Keratinocyte (primary cell): ENCODE results near the gene RGS6. TPM values are rescaled to one million over a fixed set of nuclear protein-coding genes. Genes with fewer than 3 reads are reported as not detected.

Source experiments
- DNase-seq: peaks from one replicate; pipeline ENCODE4 v3.0.0-alpha.2; 2011; ENCODE audit warnings: low read depth, missing footprints, low spot score
- FAIRE-seq: peaks from 2 replicates; lab custom pipeline; 2011; peaks lifted over from hg19 to GRCh38; lab: Jason Lieb, UNC
- H2AFZ ChIP-seq: 2 replicates; pipeline ENCODE4 v1.6.0; 2012; ENCODE audit warnings: low read length, control low read depth, inconsistent platforms; ENCODE audit not compliant: control insufficient read depth
- H3K27ac ChIP-seq: 2 replicates; pipeline ENCODE4 v1.5.1; 2011; ENCODE audit warnings: low read length; ENCODE audit not compliant: control insufficient read depth, insufficient read depth
- H3K27me3 ChIP-seq: 3 replicates; pipeline ENCODE4 v1.6.0; 2011; ENCODE audit warnings: low read length; ENCODE audit not compliant: control insufficient read depth, insufficient read depth; ENCODE audit errors: extremely low read depth
- H3K36me3 ChIP-seq, 2 experiments: 2 replicates in 1 of 2; 3 replicates in 1 of 2; pipeline ENCODE4 v1.5.1; 2011; ENCODE audit warnings: low read length in 2 of 2, mild to moderate bottlenecking in 1 of 2; ENCODE audit not compliant: control insufficient read depth in 2 of 2, insufficient read depth in 2 of 2; ENCODE audit errors: extremely low read depth in 1 of 2
- H3K4me1 ChIP-seq: 3 replicates; pipeline ENCODE4 v1.5.1; 2011; ENCODE audit warnings: low read length; ENCODE audit not compliant: control insufficient read depth, insufficient read depth; ENCODE audit errors: extremely low read depth
- H3K4me2 ChIP-seq: 3 replicates; pipeline ENCODE4 v1.6.0; 2011; ENCODE audit warnings: low read depth, low read length; ENCODE audit not compliant: control insufficient read depth, insufficient read depth; ENCODE audit errors: extremely low read depth
- H3K4me3 ChIP-seq, 3 experiments: fragments of 200-600 bp in 1 of 3; sonication (generic) in 1 of 3; 2 replicates in 2 of 3; 3 replicates in 1 of 3; pipeline ENCODE4 v1.5.1; 2011 to 2016; ENCODE audit warnings: low read length in 3 of 3, mild to moderate bottlenecking in 3 of 3, control low read depth in 2 of 3, inconsistent platforms in 1 of 3, low read depth in 1 of 3, mixed read lengths in 1 of 3, mixed run types in 1 of 3, moderate library complexity in 1 of 3; ENCODE audit not compliant: control insufficient read depth in 2 of 3, insufficient read depth in 2 of 3; ENCODE audit errors: extremely low read depth in 1 of 3
- H3K79me2 ChIP-seq: 2 replicates; pipeline ENCODE4 v1.6.0; 2012; ENCODE audit warnings: low read length; ENCODE audit not compliant: control insufficient read depth, insufficient read depth
- H3K9ac ChIP-seq: 3 replicates; pipeline ENCODE4 v1.6.0; 2011; ENCODE audit warnings: low read length; ENCODE audit not compliant: control insufficient read depth, insufficient read depth; ENCODE audit errors: extremely low read depth
- H3K9me1 ChIP-seq: 3 replicates; pipeline ENCODE4 v1.6.0; 2011; ENCODE audit warnings: low read length; ENCODE audit not compliant: control insufficient read depth, insufficient read depth; ENCODE audit errors: extremely low read depth
- H3K9me3 ChIP-seq: 2 replicates; pipeline ENCODE4 v1.5.1; 2012; ENCODE audit warnings: low read depth, low read length; ENCODE audit not compliant: control insufficient read depth
- H4K20me1 ChIP-seq: 3 replicates; pipeline ENCODE4 v1.6.0; 2011; ENCODE audit warnings: low read length; ENCODE audit not compliant: control insufficient read depth, insufficient read depth; ENCODE audit errors: extremely low read depth
- CTCF ChIP-seq, 3 experiments: IDR thresholded peaks in 1 of 3; conservative IDR thresholded peaks in 1 of 3; optimal IDR thresholded peaks in 1 of 3; 2 replicates in 2 of 3; 3 replicates in 1 of 3; pipeline versions ENCODE3 to v1.5.1; 2011; ENCODE audit warnings: low read length in 3 of 3, mild to moderate bottlenecking in 3 of 3, moderate library complexity in 2 of 3, control low read depth in 1 of 3, inconsistent platforms in 1 of 3; ENCODE audit not compliant: insufficient read depth in 2 of 3; ENCODE audit errors: extremely low read depth in 1 of 3
- EZH2 ChIP-seq: IDR thresholded peaks from one replicate; pipeline ENCODE4 v1.6.1; 2012; ENCODE audit warnings: inconsistent platforms, mild to moderate bottlenecking, low read length, moderate library complexity
- dilution Hi-C: fragments of 300-500 bp; cut with MboI; formaldehyde crosslinking; loops from one replicate; pipeline ENCODE4 v1.7.0; 2020; ENCODE audit warnings: low sequenced_read_pairs; ENCODE audit not compliant: extremely low pct_ligation_motif_present
- polyA plus RNA-seq, 5 experiments: library from polyadenylated mRNA; depleted of rRNA in 3 of 5; stranded (reverse) in 3 of 5; stranded (forward) in 1 of 5; unstranded in 1 of 5; fragments of >200 nt; gene quantifications; 1 replicate in 1 of 5; 2 replicates in 3 of 5; 3 replicates in 1 of 5; pipeline versions ENCODE4 v1.2.1 to v1.2.3, GENCODE V29; 2011 to 2012; ENCODE audit warnings: missing spikeins in 2 of 5, low read depth in 1 of 5, low replicate concordance in 1 of 5

RGS6 gene
- polyA plus RNA-seq, 1 donor (not counting 4 experiments of a cell fraction or from before 2014, with no cell fraction given) = not detected

GRCh38 chr14:72559202-72559601 is 627.0 kb downstream of the RGS6 start:
- H3K4me2 ChIP-seq = peak overlapping the region; percentile 84
- H3K27me3 ChIP-seq = peaks cover 4% of the 10 kb centered on the region
- peak; percentile 41 for DNase-seq
- H3K9ac ChIP-seq = peak overlapping the region; percentile 65
- H3K27ac ChIP-seq = peak overlapping the region; percentile 76
- H3K9me1 ChIP-seq = no peaks in the 10 kb centered on the region
- dilution Hi-C loops = no loop called here
- peaks cover 30% of the 10 kb centered on the region for H3K4me1 ChIP-seq
- H4K20me1 ChIP-seq = no peaks in the 10 kb centered on the region
- peak overlapping the region in 2 of 3 experiments; percentile 26 to 45 for H3K4me3 ChIP-seq
- H3K9me3 ChIP-seq = no peaks in the 10 kb centered on the region
- no peaks in the 10 kb centered on the region for H3K36me3 ChIP-seq
- no peak overlapping the region for H2AFZ ChIP-seq
- FAIRE-seq = no peak
- H3K79me2 ChIP-seq = no peaks in the 10 kb centered on the region
- TF ChIP-seq CTCF (optimal IDR thresholded peaks at IDR 0.05 in 1 of 3, IDR thresholded peaks at IDR 0.05 in 1 of 3, conservative IDR thresholded peaks at IDR 0.05 in 1 of 3; ENCODE audit: extremely low read depth in 1 of 3, insufficient read depth in 2 of 3, low read length in 3 of 3) (no peak), EZH2 (no peak)

- DNase-seq (no peak), FAIRE-seq (peak; percentile 61)
- Histone ChIP-seq H3K9me1 (no peaks in the 10 kb centered on the region), H2AFZ (no peak overlapping the region), H4K20me1 (no peaks in the 10 kb centered on the region), H3K9ac (no peak overlapping the region), H3K4me2 (peak overlapping the region; percentile 84), H3K4me1 (peaks cover 30% of the 10 kb centered on the region), H3K4me3 (no peak overlapping the region), H3K9me3 (no peaks in the 10 kb centered on the region), H3K36me3 (no peaks in the 10 kb centered on the region), H3K27me3 (no peaks in the 10 kb centered on the region), H3K27ac (peak overlapping the region; percentile 76), H3K79me2 (no peaks in the 10 kb centered on the region)
- dilution Hi-C loops = no loop called here
- no peak for TF ChIP-seq CTCF (optimal IDR thresholded peaks at IDR 0.05 in 1 of 3, IDR thresholded peaks at IDR 0.05 in 1 of 3, conservative IDR thresholded peaks at IDR 0.05 in 1 of 3; ENCODE audit: extremely low read depth in 1 of 3, insufficient read depth in 2 of 3, low read length in 3 of 3)
- TF ChIP-seq EZH2 = no peak
Measured at GRCh38 chr14:72559669-72560255, 627.5 kb downstream of the RGS6 start.
